ENCODE results near the gene PHF14.
"Not testable (repeated sequence)": the region's sequence is repeated elsewhere in the genome, so short reads cannot be mapped to it uniquely, and the experiment has no call there.

Gene PHF14

GRCh38 chr7:10972174-10972573 lies 1.5 kb upstream of the PHF14 start:
- Histone ChIP-seq H3K9ac (ENCODE audit: insufficient read length, low read depth) (no peak overlapping the region), H3K9me3 (ENCODE audit: insufficient read depth, low read length) (peaks cover 6% of the 10 kb centered on the region; the same call in 1 of the 2 replicates), H3K27me3 (ENCODE audit: insufficient read depth, insufficient read length) (no peaks in the 10 kb centered on the region), H3K4me3 (ENCODE audit: insufficient read length, low read depth) (no peak overlapping the region), H3K4me1 (ENCODE audit: insufficient read depth, insufficient read length) (no peaks in the 10 kb centered on the region), H3K36me3 (ENCODE audit: insufficient read depth, insufficient read length, low read length) (peaks cover 16% of the 10 kb centered on the region)
- DNase-seq (ENCODE audit: low read depth, low spot score) = no peak
- no peak for TF ChIP-seq ZNF274 (IDR thresholded peaks at IDR 0.05; ENCODE audit: low read depth, low read length)
- no peak for TF ChIP-seq YY1 (IDR thresholded peaks at IDR 0.05; ENCODE audit: insufficient read depth, insufficient read length)
- no peak for TF ChIP-seq SUZ12 (IDR thresholded peaks at IDR 0.05; ENCODE audit: extremely low read depth, insufficient read depth, insufficient read length)

- H3K36me3 ChIP-seq (ENCODE audit: insufficient read depth, insufficient read length, low read length) = peaks cover 16% of the 10 kb centered on the region
- TF ChIP-seq YY1 (IDR thresholded peaks at IDR 0.05; ENCODE audit: insufficient read depth, insufficient read length) (no peak), ZNF274 (IDR thresholded peaks at IDR 0.05; ENCODE audit: low read depth, low read length) (no peak), SUZ12 (IDR thresholded peaks at IDR 0.05; ENCODE audit: extremely low read depth, insufficient read depth, insufficient read length) (no peak)
- peaks cover 6% of the 10 kb centered on the region; the same call in 1 of the 2 replicates for H3K9me3 ChIP-seq (ENCODE audit: insufficient read depth, low read length)
- peak overlapping the region; percentile 88 for H3K4me3 ChIP-seq (ENCODE audit: insufficient read length, low read depth)
- no peaks in the 10 kb centered on the region for H3K27me3 ChIP-seq (ENCODE audit: insufficient read depth, insufficient read length)
- H3K9ac ChIP-seq (ENCODE audit: insufficient read length, low read depth) = peak overlapping the region; percentile 84
- DNase-seq (ENCODE audit: low read depth, low spot score) = peak; percentile 25
- no peaks in the 10 kb centered on the region for H3K4me1 ChIP-seq (ENCODE audit: insufficient read depth, insufficient read length)
These were observed 555 bp downstream of the PHF14 start for GRCh38 chr7:10973942-10974911.

- H3K4me1 ChIP-seq (ENCODE audit: insufficient read depth, insufficient read length) = no peaks in the 10 kb centered on the region
- H3K36me3 ChIP-seq (ENCODE audit: insufficient read depth, insufficient read length, low read length) = peaks cover 16% of the 10 kb centered on the region
- no peaks in the 10 kb centered on the region for H3K27me3 ChIP-seq (ENCODE audit: insufficient read depth, insufficient read length)
- H3K9me3 ChIP-seq (ENCODE audit: insufficient read depth, low read length) = peaks cover 6% of the 10 kb centered on the region; the same call in 1 of the 2 replicates
- no peak for DNase-seq (ENCODE audit: low read depth, low spot score)
- TF ChIP-seq YY1 (IDR thresholded peaks at IDR 0.05; ENCODE audit: insufficient read depth, insufficient read length) (no peak), SUZ12 (IDR thresholded peaks at IDR 0.05; ENCODE audit: extremely low read depth, insufficient read depth, insufficient read length) (no peak), ZNF274 (IDR thresholded peaks at IDR 0.05; ENCODE audit: low read depth, low read length) (no peak)
- no peak overlapping the region for H3K4me3 ChIP-seq (ENCODE audit: insufficient read length, low read depth)
- H3K9ac ChIP-seq (ENCODE audit: insufficient read length, low read depth) = no peak overlapping the region
These were observed 3.4 kb downstream of the PHF14 start for GRCh38 chr7:10977113-10977512.

- TF ChIP-seq SUZ12 (IDR thresholded peaks at IDR 0.05; ENCODE audit: extremely low read depth, insufficient read depth, insufficient read length) = no peak
- TF ChIP-seq ZNF274 (IDR thresholded peaks at IDR 0.05; ENCODE audit: low read depth, low read length) = no peak
- TF ChIP-seq YY1 (IDR thresholded peaks at IDR 0.05; ENCODE audit: insufficient read depth, insufficient read length) = no peak
These were observed 7.6 kb downstream of the PHF14 start for GRCh38 chr7:10981317-10981716.

GRCh38 chr7:10990748-10991147 lies 17.1 kb downstream of the PHF14 start:
- peaks cover 42% of the 10 kb centered on the region for H3K36me3 ChIP-seq (ENCODE audit: insufficient read depth, insufficient read length, low read length)
- not testable (repeated sequence) for DNase-seq (ENCODE audit: low read depth, low spot score); H3K9ac ChIP-seq (ENCODE audit: insufficient read length, low read depth); H3K4me3 ChIP-seq (ENCODE audit: insufficient read length, low read depth); H3K4me1 ChIP-seq (ENCODE audit: insufficient read depth, insufficient read length); H3K27me3 ChIP-seq (ENCODE audit: insufficient read depth, insufficient read length)
- peaks cover 27% of the 10 kb centered on the region; the same call in 1 of the 2 replicates for H3K9me3 ChIP-seq (ENCODE audit: insufficient read depth, low read length)

More at GRCh38 chr7:10981317-10981716, 7.6 kb downstream of the PHF14 start:
- peaks cover 26% of the 10 kb centered on the region for H3K36me3 ChIP-seq (ENCODE audit: insufficient read depth, insufficient read length, low read length)
- H3K9ac ChIP-seq (ENCODE audit: insufficient read length, low read depth) = no peak overlapping the region
- no peak overlapping the region for H3K4me3 ChIP-seq (ENCODE audit: insufficient read length, low read depth)
- H3K9me3 ChIP-seq (ENCODE audit: insufficient read depth, low read length) = no peaks in the 10 kb centered on the region
- DNase-seq (ENCODE audit: low read depth, low spot score) = no peak
- no peaks in the 10 kb centered on the region for H3K4me1 ChIP-seq (ENCODE audit: insufficient read depth, insufficient read length)
- H3K27me3 ChIP-seq (ENCODE audit: insufficient read depth, insufficient read length) = no peaks in the 10 kb centered on the region

- not testable (repeated sequence) for H3K27me3 ChIP-seq (ENCODE audit: insufficient read depth, insufficient read length); H3K4me1 ChIP-seq (ENCODE audit: insufficient read depth, insufficient read length); H3K9ac ChIP-seq (ENCODE audit: insufficient read length, low read depth); H3K4me3 ChIP-seq (ENCODE audit: insufficient read length, low read depth); DNase-seq (ENCODE audit: low read depth, low spot score)
- Histone ChIP-seq H3K36me3 (ENCODE audit: insufficient read depth, insufficient read length, low read length) (peaks cover 49% of the 10 kb centered on the region), H3K9me3 (ENCODE audit: insufficient read depth, low read length) (peaks cover 42% of the 10 kb centered on the region)
These were observed 22.0 kb downstream of the PHF14 start for GRCh38 chr7:10995482-10996166.

- no peaks in the 10 kb centered on the region for H3K4me1 ChIP-seq (ENCODE audit: insufficient read depth, insufficient read length)
- H3K9ac ChIP-seq (ENCODE audit: insufficient read length, low read depth) = no peak overlapping the region
- no peak overlapping the region for H3K4me3 ChIP-seq (ENCODE audit: insufficient read length, low read depth)
- H3K27me3 ChIP-seq (ENCODE audit: insufficient read depth, insufficient read length) = no peaks in the 10 kb centered on the region
- DNase-seq (ENCODE audit: low read depth, low spot score) = no peak
- H3K9me3 ChIP-seq (ENCODE audit: insufficient read depth, low read length) = peaks cover 29% of the 10 kb centered on the region
- H3K36me3 ChIP-seq (ENCODE audit: insufficient read depth, insufficient read length, low read length) = peaks cover 29% of the 10 kb centered on the region
- TF ChIP-seq ZNF274 (IDR thresholded peaks at IDR 0.05; ENCODE audit: low read depth, low read length) = no peak
These were observed 25.5 kb downstream of the PHF14 start for GRCh38 chr7:10998996-10999757.
